ENCODE measurements around the gene AUTS2. TPM values are rescaled to one million over a fixed set of nuclear protein-coding genes. Genes with fewer than 3 reads are reported as not detected.

AUTS2 gene
- total RNA-seq, 1 donor from 2014 or later, result 56.0 TPM

DNA sequence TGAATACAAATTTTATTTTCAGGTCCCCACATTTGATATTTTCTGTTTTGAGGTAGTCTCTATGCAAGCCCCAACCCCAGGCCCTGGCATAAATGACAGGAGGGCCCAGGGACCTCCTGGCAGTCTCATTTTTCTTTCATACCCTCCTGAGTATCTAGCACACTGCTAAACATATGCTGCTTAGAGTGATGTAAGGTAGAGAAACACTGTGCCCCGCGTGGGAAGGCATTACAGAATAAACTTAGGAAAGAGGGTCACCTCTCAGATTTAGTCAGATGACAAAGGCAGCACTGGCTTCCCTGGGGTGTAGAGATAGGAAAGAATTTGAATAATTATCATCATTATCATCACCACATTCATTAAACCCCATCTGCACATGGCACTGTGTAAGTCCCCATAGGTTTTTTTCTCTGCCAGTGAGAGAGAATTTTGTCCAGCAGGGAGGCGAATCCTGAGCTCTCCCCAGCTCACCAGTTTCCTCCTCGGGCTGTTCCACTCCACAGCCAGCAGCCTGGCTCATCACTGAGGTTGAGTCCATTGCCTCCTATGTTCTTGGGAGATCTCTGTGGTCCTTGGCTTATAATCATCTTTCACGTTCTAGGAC is 1026.3 kb downstream of the AUTS2 start:
- H3K4me1 ChIP-seq, result no peaks in the 10 kb centered on the region
- H3K36me3 ChIP-seq, result no peaks in the 10 kb centered on the region
- intact Hi-C loops (cut with DNase I), result no loop called here
- TF ChIP-seq, protein P1, sequence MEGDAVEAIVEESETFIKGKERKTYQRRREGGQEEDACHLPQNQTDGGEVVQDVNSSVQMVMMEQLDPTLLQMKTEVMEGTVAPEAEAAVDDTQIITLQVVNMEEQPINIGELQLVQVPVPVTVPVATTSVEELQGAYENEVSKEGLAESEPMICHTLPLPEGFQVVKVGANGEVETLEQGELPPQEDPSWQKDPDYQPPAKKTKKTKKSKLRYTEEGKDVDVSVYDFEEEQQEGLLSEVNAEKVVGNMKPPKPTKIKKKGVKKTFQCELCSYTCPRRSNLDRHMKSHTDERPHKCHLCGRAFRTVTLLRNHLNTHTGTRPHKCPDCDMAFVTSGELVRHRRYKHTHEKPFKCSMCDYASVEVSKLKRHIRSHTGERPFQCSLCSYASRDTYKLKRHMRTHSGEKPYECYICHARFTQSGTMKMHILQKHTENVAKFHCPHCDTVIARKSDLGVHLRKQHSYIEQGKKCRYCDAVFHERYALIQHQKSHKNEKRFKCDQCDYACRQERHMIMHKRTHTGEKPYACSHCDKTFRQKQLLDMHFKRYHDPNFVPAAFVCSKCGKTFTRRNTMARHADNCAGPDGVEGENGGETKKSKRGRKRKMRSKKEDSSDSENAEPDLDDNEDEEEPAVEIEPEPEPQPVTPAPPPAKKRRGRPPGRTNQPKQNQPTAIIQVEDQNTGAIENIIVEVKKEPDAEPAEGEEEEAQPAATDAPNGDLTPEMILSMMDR (IDR thresholded peaks at IDR 0.05), result no peak
- no peak for DNase-seq
- H3K4me3 ChIP-seq, result no peak overlapping the region
- H3K27ac ChIP-seq, result no peak overlapping the region
- H3K9me3 ChIP-seq, result no peaks in the 10 kb centered on the region
- no peaks in the 10 kb centered on the region for H3K27me3 ChIP-seq
- no peak for ATAC-seq

DNA sequence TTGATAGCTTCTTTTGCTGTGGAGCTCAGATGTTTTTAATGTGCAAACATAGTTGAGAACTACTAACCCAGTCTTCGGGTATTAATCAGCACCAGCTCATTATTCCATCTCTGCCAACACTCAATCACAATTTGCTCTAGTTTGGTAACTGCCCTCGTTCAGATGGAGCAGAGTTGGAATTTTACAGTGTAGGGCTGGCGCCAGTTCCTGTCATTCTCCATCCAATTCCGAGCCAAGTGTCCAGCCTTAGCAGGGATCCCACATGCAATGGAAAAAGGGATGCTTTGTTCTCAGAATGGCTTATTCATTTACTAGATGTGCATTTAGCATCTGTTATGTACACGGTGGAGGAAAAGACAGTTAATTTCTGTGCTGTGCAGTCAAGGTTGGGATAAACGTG is 1029.2 kb downstream of the AUTS2 start:
- DNase-seq (no peak), ATAC-seq (no peak)
- TF ChIP-seq, protein P1 (IDR thresholded peaks at IDR 0.05), result no peak
- Histone ChIP-seq H3K27ac (no peak overlapping the region), H3K4me1 (no peaks in the 10 kb centered on the region), H3K9me3 (no peaks in the 10 kb centered on the region), H3K4me3 (no peak overlapping the region), H3K27me3 (no peaks in the 10 kb centered on the region), H3K36me3 (no peaks in the 10 kb centered on the region)
- intact Hi-C loops (cut with DNase I), result no loop called here

DNA sequence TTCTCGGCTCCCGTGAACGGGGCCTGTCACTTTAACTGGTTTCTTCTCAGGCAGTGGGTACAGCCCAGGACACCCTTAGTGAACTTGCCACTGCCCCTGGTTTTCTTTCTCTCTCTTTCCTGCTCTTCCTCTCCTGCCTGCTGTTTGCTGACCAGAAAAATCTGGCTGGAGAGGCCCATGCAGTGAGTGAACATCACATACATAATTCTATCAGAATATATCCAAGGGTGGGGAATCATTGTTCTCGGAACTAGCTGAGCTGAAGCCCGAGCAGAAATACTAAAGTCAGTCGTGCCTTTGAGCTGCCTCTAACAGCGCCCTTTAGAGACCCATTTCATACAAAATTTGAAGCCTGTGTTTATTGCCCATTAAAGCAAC is 1032.2 kb downstream of the AUTS2 start:
- TF ChIP-seq, protein P1 (IDR thresholded peaks at IDR 0.05), result no peak
- H3K36me3 ChIP-seq, result no peaks in the 10 kb centered on the region
- H3K9me3 ChIP-seq, result no peaks in the 10 kb centered on the region
- H3K27ac ChIP-seq, result no peak overlapping the region
- H3K4me1 ChIP-seq, result no peaks in the 10 kb centered on the region
- intact Hi-C loops (cut with DNase I), result no loop called here
- H3K27me3 ChIP-seq, result no peaks in the 10 kb centered on the region
- no peak overlapping the region for H3K4me3 ChIP-seq
- DNase-seq, result no peak
- ATAC-seq, result no peak

DNA sequence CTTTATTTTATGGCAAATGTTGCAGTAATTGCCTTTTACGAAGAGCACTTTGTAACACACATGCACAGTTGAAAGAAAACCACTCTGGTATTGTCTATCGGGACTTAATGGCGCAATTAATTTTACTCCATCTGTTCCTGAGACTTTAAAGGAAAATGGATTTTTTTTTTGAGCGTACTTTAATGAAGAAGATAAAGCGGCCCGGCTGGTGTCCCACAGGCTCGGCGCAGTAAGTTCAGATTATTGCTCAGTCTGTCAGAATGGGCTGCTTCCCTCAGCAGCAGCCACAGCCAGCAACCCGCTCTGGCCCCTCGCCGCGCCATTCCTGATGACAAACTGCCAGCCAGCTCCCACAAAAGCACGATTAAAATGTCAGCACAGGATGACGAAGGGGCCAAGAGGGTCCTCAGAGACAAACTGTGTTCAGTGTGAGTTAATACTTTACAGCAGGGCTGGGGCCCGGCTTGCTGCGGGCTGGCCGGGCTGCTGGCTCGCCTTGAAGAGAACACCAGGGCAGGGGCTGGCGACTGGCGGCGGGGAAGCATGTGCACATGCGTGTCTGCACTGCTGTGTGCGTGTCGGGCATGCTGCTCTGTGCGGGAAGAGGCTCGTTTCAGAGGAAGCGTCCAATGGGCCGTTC is 1032.7 kb downstream of the AUTS2 start:
- Histone ChIP-seq H3K4me1 (no peaks in the 10 kb centered on the region), H3K9me3 (no peaks in the 10 kb centered on the region), H3K4me3 (peak overlapping the region; percentile 14), H3K27me3 (no peaks in the 10 kb centered on the region), H3K36me3 (no peaks in the 10 kb centered on the region), H3K27ac (peak overlapping the region; percentile 30)
- ATAC-seq, result no peak
- no peak for DNase-seq
- TF ChIP-seq, protein P1 (IDR thresholded peaks at IDR 0.05), result no peak
- intact Hi-C loops (cut with DNase I), result no loop called here

DNA sequence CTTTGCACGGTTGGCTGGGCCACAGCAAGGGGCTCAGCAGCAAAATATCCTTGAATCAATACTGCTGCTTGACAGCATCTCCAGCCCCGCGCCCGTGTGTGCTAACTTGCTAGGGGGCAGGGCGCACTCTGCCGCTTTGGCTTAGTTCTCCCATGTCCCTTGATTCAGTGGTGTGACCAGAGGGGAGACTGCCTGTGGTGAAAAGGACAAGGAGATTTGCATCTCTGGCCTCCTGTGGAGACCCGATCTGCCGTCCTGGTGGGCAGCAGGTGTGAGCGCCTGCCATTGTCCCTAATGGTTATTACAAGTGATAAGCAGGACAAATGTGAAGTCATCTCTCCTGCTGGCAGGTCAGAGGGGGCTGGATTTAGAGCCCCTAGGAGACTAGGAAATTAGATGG is 1033.4 kb downstream of the AUTS2 start:
- ATAC-seq (no peak), DNase-seq (no peak)
- no peak overlapping the region for H3K27ac ChIP-seq
- no peak overlapping the region for H3K4me3 ChIP-seq
- no peaks in the 10 kb centered on the region for H3K4me1 ChIP-seq
- no peaks in the 10 kb centered on the region for H3K36me3 ChIP-seq
- intact Hi-C loops (cut with DNase I), result no loop called here
- TF ChIP-seq, protein P1 (IDR thresholded peaks at IDR 0.05), result no peak
- H3K9me3 ChIP-seq, result no peaks in the 10 kb centered on the region
- H3K27me3 ChIP-seq, result no peaks in the 10 kb centered on the region
